HG02642 (cell line): ENCODE results near the gene PGM5.

Experiments
- ATAC-seq: cut with Tn5 transposase; IDR thresholded peaks from one replicate; pipeline ENCODE4 v1.9.1; 2021; ENCODE audit warnings: mild to moderate bottlenecking; ENCODE audit not compliant: unreplicated experiment, poor library complexity

The PGM5 gene

GRCh38 chr9:68560071-68560844, 203.8 kb downstream of the PGM5 start:
- ATAC-seq = peak; percentile 69

- ATAC-seq = no peak
These were observed 206.1 kb downstream of the PGM5 start for GRCh38 chr9:68562461-68562860.

GRCh38 chr9:68567565-68567964, 211.2 kb downstream of the PGM5 start:
- ATAC-seq = no peak

DNA sequence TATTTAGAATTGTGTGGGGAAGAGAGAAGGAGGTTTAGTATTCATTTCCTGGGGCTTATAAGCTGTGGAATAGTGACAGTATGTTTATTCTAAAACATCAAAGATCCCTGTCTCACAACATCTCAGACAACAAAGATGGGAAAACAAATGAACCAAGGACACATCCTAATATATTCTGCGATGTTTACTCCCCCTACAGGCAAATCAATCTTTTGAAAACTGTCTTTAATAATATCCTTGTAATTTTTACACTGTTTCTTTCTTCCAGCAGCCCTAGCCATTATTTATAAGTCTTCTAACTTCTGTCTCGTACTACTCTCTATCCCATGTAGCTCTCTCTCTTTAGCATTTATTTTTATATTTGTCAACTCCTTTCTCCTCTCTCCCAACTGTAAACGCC, 217.7 kb downstream of the PGM5 start:
- ATAC-seq = no peak

DNA sequence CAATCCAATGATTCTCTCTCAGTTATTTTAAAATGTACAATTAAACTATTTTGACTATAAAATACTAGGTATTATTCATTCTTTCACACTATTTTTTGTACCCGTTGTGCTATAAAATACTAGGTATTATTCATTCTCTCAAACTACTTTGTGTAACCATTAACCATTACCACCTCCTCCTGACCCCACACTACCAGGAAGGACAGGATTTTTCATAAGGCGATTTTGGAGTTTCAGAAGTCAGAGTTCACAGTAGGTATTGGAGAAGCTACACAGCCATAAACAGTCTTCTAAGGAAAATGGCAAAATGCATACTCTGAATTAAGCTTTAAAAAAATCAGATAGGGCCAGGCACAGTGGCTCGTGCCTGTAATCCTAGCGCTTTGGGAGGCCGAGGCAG, 219.4 kb downstream of the PGM5 start:
- ATAC-seq = no peak

GRCh38 chr9:68577774-68578591, 221.6 kb downstream of the PGM5 start:
- ATAC-seq = peak; percentile 83
